Measurements from ENCODE around the gene IL1RL1.

Gene IL1RL1

GRCh38 chr2:102366406-102367112 lies 55.2 kb downstream of the IL1RL1 start:
- no peak for FAIRE-seq
- DNase-seq (ENCODE audit: insufficient read length, low spot score): no peak

- no peak for FAIRE-seq
- no peak for DNase-seq (ENCODE audit: insufficient read length, low spot score)
Observed at GRCh38 chr2:102367331-102367971, 56.1 kb downstream of the IL1RL1 start.

GRCh38 chr2:102368461-102369109 lies 57.2 kb downstream of the IL1RL1 start:
- FAIRE-seq: no peak
- DNase-seq (ENCODE audit: insufficient read length, low spot score): no peak

- no peak for FAIRE-seq
- no peak for DNase-seq (ENCODE audit: insufficient read length, low spot score)
Observed at GRCh38 chr2:102369866-102370265, 58.5 kb downstream of the IL1RL1 start.

GRCh38 chr2:102376052-102376591 lies 64.8 kb downstream of the IL1RL1 start:
- FAIRE-seq: no peak

GRCh38 chr2:102383722-102384121 lies 72.4 kb downstream of the IL1RL1 start:
- FAIRE-seq (no peak), DNase-seq (ENCODE audit: insufficient read length, low spot score) (no peak)

More at GRCh38 chr2:102376052-102376591, 64.8 kb downstream of the IL1RL1 start:
- no peak for DNase-seq (ENCODE audit: insufficient read length, low spot score)

- FAIRE-seq: no peak
- DNase-seq (ENCODE audit: insufficient read length, low spot score): no peak
Observed at GRCh38 chr2:102385522-102385921, 74.2 kb downstream of the IL1RL1 start.

- FAIRE-seq (no peak), DNase-seq (ENCODE audit: insufficient read length, low spot score) (no peak)
Observed at GRCh38 chr2:102386004-102386403, 74.6 kb downstream of the IL1RL1 start.

GRCh38 chr2:102386867-102387541 lies 75.6 kb downstream of the IL1RL1 start:
- no peak for FAIRE-seq

GRCh38 chr2:102387763-102388546 lies 76.6 kb downstream of the IL1RL1 start:
- FAIRE-seq: no peak
- DNase-seq (ENCODE audit: insufficient read length, low spot score): no peak

More at GRCh38 chr2:102386867-102387541, 75.6 kb downstream of the IL1RL1 start:
- DNase-seq (ENCODE audit: insufficient read length, low spot score): no peak

- no peak for DNase-seq (ENCODE audit: insufficient read length, low spot score)
- no peak for FAIRE-seq
Observed at GRCh38 chr2:102391565-102391964, 80.2 kb downstream of the IL1RL1 start.

GRCh38 chr2:102392096-102392495 lies 80.7 kb downstream of the IL1RL1 start:
- no peak for FAIRE-seq
- DNase-seq (ENCODE audit: insufficient read length, low spot score): no peak

GRCh38 chr2:102392942-102393341 lies 81.6 kb downstream of the IL1RL1 start:
- FAIRE-seq: no peak
- no peak for DNase-seq (ENCODE audit: insufficient read length, low spot score)

- FAIRE-seq (no peak), DNase-seq (ENCODE audit: insufficient read length, low spot score) (no peak)
Observed at GRCh38 chr2:102396012-102396411, 84.6 kb downstream of the IL1RL1 start.

- FAIRE-seq (no peak), DNase-seq (ENCODE audit: insufficient read length, low spot score) (no peak)
Observed at GRCh38 chr2:102397209-102397608, 85.8 kb downstream of the IL1RL1 start.

- FAIRE-seq (no peak), DNase-seq (ENCODE audit: insufficient read length, low spot score) (no peak)
Observed at GRCh38 chr2:102399499-102400141, 88.3 kb downstream of the IL1RL1 start.

- DNase-seq (ENCODE audit: insufficient read length, low spot score): no peak
- FAIRE-seq: no peak
Observed at GRCh38 chr2:102401456-102401855, 90.1 kb downstream of the IL1RL1 start.
